GM12878 (cell line): ENCODE data around the gene SRC. TPM values are rescaled to one million over a fixed set of nuclear protein-coding genes. Genes with fewer than 3 reads are reported as not detected.
A peak's percentile ranks its signal among the peaks of the same experiment; 100 is the strongest.

Experiments used
- CBX5 ChIP-seq: sonication (generic); IDR thresholded peaks from 2 replicates; pipeline ENCODE4 v1.6.1; 2016; ENCODE audit warnings: low read depth, moderate library complexity, mild to moderate bottlenecking, inconsistent platforms
- CHD1 ChIP-seq: IDR thresholded peaks from 2 replicates; pipeline ENCODE4 v1.6.1; 2012; ENCODE audit warnings: low read depth, low read length, improper control_type of control experiment
- ELK1 ChIP-seq: IDR thresholded peaks from 2 replicates; pipeline ENCODE4 v1.6.1; 2012; ENCODE audit warnings: low read depth, low read length, improper control_type of control experiment
- FOXM1 ChIP-seq: IDR thresholded peaks from 2 replicates; pipeline ENCODE4 v1.6.1; 2012; ENCODE audit warnings: low read depth, mild to moderate bottlenecking, inconsistent platforms, low read length, moderate library complexity
- HDAC6 ChIP-seq: fragments of 200-600 bp; sonication (generic); IDR thresholded peaks from one replicate; pipeline ENCODE4 v1.8.0; 2017; ENCODE audit warnings: antibody characterized with exemption; ENCODE audit not compliant: unreplicated experiment
- JUND ChIP-seq: IDR thresholded peaks from 2 replicates; pipeline ENCODE4 v1.6.1; 2012; ENCODE audit warnings: low read depth, mild to moderate bottlenecking, low read length, improper control_type of control experiment, moderate library complexity
- MXI1 ChIP-seq: fragments of 150-350 bp; IDR thresholded peaks from 2 replicates; pipeline ENCODE4 v1.6.1; 2011; ENCODE audit warnings: low read depth, mild to moderate bottlenecking, inconsistent platforms, low read length, improper control_type of control experiment
- RB1 ChIP-seq: fragments of 450-650 bp; formaldehyde crosslinking; IDR thresholded peaks from 2 replicates; pipeline ENCODE4 v1.6.1; 2017; ENCODE audit warnings: mild to moderate bottlenecking, borderline replicate concordance
- RBBP5 ChIP-seq: fragments of 200-600 bp; sonication (generic); conservative IDR thresholded peaks from 2 replicates; pipeline ENCODE4 v1.6.1; 2016
- STAT1 ChIP-seq: fragments of 450-650 bp; conservative IDR thresholded peaks from 2 replicates; pipeline ENCODE4 v1.6.1; 2014; ENCODE audit warnings: antibody characterized with exemption, mild to moderate bottlenecking
- TCF12 ChIP-seq: IDR thresholded peaks from 2 replicates; pipeline ENCODE4 v1.6.1; 2011; ENCODE audit warnings: low read depth, mild to moderate bottlenecking, low read length
- YBX1 ChIP-seq: fragments of 450-650 bp; IDR thresholded peaks from 2 replicates; pipeline ENCODE4 v1.6.1; 2016; ENCODE audit warnings: antibody characterized with exemption
- ZZZ3 ChIP-seq: IDR thresholded peaks from 2 replicates; pipeline ENCODE4 v1.6.1; 2011; ENCODE audit warnings: low read depth; ENCODE audit not compliant: control insufficient read depth, insufficient read length
- polyA plus RNA-seq, 11 experiments: library from polyadenylated mRNA; depleted of rRNA in 4 of 11; unstranded in 6 of 11; stranded (reverse) in 5 of 11; fragments of >200 nt; fragmentation: Nextera tagmentation in 4 of 11; fragmentation: Illumina TruSeq in 1 of 11; extraction: Ambion mirVana in 4 of 11; extraction: Trizol in 1 of 11; gene quantifications; 1 replicate in 1 of 11; 2 replicates in 10 of 11; pipeline versions ENCODE4 v1.2.1 to v1.2.3, GENCODE V29; 2011 to 2016; ENCODE audit warnings: inconsistent platforms in 2 of 11, missing spikeins in 2 of 11, low read depth in 1 of 11
- total RNA-seq, 4 experiments: library from RNA; depleted of rRNA in 3 of 4; stranded (reverse); fragments of >200 nt in 3 of 4; fragmentation: Illumina TruSeq in 1 of 4; extraction: Trizol in 1 of 4; gene quantifications; 2 replicates each; pipeline versions ENCODE4 v1.2.1 to v1.2.3, GENCODE V29; 2013 to 2021
- TF ChIP-seq, protein P1 (sequence below): fragments of 150-350 bp; IDR thresholded peaks from 2 replicates; pipeline ENCODE4 v1.6.1; 2016; ENCODE audit warnings: low read depth, low read length
- TF ChIP-seq, protein P2 (sequence below): IDR thresholded peaks from 2 replicates; pipeline ENCODE4 v1.6.1; 2012; ENCODE audit warnings: low read depth, low read length, improper control_type of control experiment
- TF ChIP-seq, protein P3 (sequence below): IDR thresholded peaks from 2 replicates; pipeline ENCODE4 v1.6.1; 2012; ENCODE audit warnings: improper control_type of control experiment, low read depth, low read length; ENCODE audit not compliant: insufficient replicate concordance
- TF ChIP-seq, protein P4 (sequence below): fragments of 450-650 bp; IDR thresholded peaks from 2 replicates; pipeline ENCODE4 v1.6.1; 2017; ENCODE audit warnings: borderline replicate concordance

Gene SRC
- total and polyA plus RNA-seq, 10 of the 15 experiments (the other 5 are each of a cell fraction or from before 2014, with no cell fraction given) = 0.60 to 71.3 (median 27.2) TPM

DNA sequence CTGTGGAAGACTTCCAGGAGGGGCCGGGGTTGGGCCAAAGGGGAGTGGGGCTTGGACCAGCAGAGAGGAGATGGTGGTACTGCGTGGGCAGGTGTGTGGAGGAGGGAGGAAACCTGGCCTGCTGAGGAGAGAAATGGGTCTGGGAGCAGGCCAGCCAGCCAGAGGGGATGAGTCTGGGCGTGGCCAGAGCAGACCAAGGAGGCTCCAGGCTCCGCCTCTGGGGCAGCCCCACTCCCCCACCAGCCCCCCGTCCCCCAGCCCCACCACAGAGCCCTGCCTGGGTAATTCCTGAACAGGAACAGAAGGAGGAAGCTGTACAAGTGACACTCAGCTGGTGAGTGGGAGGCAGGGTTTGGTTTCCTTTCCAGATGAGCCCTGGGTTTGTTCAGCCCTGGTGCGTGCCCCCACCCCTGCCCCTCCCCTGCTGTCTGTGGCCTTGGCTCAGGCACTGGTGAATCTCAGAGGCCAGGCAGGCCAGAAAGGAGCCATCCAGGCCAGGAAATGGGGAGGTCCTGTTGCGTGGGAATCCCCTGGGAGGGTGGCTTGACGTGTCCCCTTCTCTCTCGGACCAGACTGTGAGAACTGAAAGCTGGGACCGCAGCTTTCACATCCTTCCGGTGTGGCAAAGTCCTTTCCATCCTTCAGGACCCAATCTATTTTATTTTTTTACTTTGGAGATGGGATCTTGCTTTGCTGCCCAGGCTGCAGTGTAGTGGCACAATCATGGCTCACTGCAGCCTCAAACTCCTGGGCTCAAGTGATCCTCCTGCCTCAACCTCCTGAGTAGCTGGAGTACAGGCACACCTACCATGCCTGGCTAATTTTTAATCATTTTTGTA lies 9.4 kb upstream of the SRC start (continued):
- TF ChIP-seq YBX1 (no peak), ZZZ3 (no peak), CHD1 (no peak), RBBP5 (no peak), FOXM1 (peak; percentile 80; the same call in 1 of the 2 replicates), MXI1 (peak; percentile 59; the same call in 1 of the 2 replicates), JUND (no peak), CBX5 (no peak; the same call in 1 of the 2 replicates), ELK1 (no peak), TCF12 (peak; percentile 88), HDAC6 (no peak), STAT1 (no peak), RB1 (no peak)
- TF ChIP-seq, protein P1, sequence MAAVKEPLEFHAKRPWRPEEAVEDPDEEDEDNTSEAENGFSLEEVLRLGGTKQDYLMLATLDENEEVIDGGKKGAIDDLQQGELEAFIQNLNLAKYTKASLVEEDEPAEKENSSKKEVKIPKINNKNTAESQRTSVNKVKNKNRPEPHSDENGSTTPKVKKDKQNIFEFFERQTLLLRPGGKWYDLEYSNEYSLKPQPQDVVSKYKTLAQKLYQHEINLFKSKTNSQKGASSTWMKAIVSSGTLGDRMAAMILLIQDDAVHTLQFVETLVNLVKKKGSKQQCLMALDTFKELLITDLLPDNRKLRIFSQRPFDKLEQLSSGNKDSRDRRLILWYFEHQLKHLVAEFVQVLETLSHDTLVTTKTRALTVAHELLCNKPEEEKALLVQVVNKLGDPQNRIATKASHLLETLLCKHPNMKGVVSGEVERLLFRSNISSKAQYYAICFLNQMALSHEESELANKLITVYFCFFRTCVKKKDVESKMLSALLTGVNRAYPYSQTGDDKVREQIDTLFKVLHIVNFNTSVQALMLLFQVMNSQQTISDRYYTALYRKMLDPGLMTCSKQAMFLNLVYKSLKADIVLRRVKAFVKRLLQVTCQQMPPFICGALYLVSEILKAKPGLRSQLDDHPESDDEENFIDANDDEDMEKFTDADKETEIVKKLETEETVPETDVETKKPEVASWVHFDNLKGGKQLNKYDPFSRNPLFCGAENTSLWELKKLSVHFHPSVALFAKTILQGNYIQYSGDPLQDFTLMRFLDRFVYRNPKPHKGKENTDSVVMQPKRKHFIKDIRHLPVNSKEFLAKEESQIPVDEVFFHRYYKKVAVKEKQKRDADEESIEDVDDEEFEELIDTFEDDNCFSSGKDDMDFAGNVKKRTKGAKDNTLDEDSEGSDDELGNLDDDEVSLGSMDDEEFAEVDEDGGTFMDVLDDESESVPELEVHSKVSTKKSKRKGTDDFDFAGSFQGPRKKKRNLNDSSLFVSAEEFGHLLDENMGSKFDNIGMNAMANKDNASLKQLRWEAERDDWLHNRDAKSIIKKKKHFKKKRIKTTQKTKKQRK = no peak
- TF ChIP-seq, protein P2, sequence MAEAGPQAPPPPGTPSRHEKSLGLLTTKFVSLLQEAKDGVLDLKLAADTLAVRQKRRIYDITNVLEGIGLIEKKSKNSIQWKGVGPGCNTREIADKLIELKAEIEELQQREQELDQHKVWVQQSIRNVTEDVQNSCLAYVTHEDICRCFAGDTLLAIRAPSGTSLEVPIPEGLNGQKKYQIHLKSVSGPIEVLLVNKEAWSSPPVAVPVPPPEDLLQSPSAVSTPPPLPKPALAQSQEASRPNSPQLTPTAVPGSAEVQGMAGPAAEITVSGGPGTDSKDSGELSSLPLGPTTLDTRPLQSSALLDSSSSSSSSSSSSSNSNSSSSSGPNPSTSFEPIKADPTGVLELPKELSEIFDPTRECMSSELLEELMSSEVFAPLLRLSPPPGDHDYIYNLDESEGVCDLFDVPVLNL = no peak
- TF ChIP-seq, protein P3, sequence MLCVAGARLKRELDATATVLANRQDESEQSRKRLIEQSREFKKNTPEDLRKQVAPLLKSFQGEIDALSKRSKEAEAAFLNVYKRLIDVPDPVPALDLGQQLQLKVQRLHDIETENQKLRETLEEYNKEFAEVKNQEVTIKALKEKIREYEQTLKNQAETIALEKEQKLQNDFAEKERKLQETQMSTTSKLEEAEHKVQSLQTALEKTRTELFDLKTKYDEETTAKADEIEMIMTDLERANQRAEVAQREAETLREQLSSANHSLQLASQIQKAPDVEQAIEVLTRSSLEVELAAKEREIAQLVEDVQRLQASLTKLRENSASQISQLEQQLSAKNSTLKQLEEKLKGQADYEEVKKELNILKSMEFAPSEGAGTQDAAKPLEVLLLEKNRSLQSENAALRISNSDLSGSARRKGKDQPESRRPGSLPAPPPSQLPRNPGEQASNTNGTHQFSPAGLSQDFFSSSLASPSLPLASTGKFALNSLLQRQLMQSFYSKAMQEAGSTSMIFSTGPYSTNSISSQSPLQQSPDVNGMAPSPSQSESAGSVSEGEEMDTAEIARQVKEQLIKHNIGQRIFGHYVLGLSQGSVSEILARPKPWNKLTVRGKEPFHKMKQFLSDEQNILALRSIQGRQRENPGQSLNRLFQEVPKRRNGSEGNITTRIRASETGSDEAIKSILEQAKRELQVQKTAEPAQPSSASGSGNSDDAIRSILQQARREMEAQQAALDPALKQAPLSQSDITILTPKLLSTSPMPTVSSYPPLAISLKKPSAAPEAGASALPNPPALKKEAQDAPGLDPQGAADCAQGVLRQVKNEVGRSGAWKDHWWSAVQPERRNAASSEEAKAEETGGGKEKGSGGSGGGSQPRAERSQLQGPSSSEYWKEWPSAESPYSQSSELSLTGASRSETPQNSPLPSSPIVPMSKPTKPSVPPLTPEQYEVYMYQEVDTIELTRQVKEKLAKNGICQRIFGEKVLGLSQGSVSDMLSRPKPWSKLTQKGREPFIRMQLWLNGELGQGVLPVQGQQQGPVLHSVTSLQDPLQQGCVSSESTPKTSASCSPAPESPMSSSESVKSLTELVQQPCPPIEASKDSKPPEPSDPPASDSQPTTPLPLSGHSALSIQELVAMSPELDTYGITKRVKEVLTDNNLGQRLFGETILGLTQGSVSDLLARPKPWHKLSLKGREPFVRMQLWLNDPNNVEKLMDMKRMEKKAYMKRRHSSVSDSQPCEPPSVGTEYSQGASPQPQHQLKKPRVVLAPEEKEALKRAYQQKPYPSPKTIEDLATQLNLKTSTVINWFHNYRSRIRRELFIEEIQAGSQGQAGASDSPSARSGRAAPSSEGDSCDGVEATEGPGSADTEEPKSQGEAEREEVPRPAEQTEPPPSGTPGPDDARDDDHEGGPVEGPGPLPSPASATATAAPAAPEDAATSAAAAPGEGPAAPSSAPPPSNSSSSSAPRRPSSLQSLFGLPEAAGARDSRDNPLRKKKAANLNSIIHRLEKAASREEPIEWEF = peak; percentile 96
- TF ChIP-seq, protein P4, sequence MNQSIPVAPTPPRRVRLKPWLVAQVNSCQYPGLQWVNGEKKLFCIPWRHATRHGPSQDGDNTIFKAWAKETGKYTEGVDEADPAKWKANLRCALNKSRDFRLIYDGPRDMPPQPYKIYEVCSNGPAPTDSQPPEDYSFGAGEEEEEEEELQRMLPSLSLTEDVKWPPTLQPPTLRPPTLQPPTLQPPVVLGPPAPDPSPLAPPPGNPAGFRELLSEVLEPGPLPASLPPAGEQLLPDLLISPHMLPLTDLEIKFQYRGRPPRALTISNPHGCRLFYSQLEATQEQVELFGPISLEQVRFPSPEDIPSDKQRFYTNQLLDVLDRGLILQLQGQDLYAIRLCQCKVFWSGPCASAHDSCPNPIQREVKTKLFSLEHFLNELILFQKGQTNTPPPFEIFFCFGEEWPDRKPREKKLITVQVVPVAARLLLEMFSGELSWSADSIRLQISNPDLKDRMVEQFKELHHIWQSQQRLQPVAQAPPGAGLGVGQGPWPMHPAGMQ = no peak
